HepG2 (cell line): ENCODE data around the gene CBY1. TPM values are rescaled to one million over a fixed set of nuclear protein-coding genes. Genes with fewer than 3 reads are reported as not detected.

Source experiments
- ARHGAP35 ChIP-seq: sonication (generic); formaldehyde crosslinking; IDR thresholded peaks from 2 replicates; pipeline ENCODE4 v1.9.0; 2022; ENCODE audit warnings: mild to moderate bottlenecking, inconsistent platforms, moderate library complexity, missing genetic modification reagents, borderline replicate concordance
- CREB1 ChIP-seq, 2 experiments: fragments of 450-650 bp in 1 of 2; IDR thresholded peaks; 2 replicates each; pipeline ENCODE4 v1.6.1; 2016 to 2017; ENCODE audit warnings: control low read depth in 1 of 2, mild to moderate bottlenecking in 1 of 2, missing compliant biosample characterization in 1 of 2, missing genetic modification characterization in 1 of 2
- NFAT5 ChIP-seq: sonication (generic); formaldehyde crosslinking; IDR thresholded peaks from 2 replicates; pipeline ENCODE4 v1.4.0; 2020; ENCODE audit warnings: missing genetic modification reagents
- NFYB ChIP-seq: sonication (generic); formaldehyde crosslinking; IDR thresholded peaks from 2 replicates; pipeline ENCODE4 v1.4.0; 2020; ENCODE audit warnings: missing genetic modification reagents
- ZBTB40 ChIP-seq, 2 experiments: fragments of 450-650 bp in 1 of 2; sonication (generic) in 1 of 2; formaldehyde crosslinking in 1 of 2; IDR thresholded peaks; 2 replicates each; pipeline versions ENCODE4 v1.6.1 to v1.8.0; 2016 to 2022; ENCODE audit warnings: antibody characterized with exemption in 1 of 2, mild to moderate bottlenecking in 1 of 2, missing genetic modification reagents in 1 of 2
- polyA plus RNA-seq, 8 experiments: library from polyadenylated mRNA; depleted of rRNA in 3 of 8; stranded (reverse) in 7 of 8; unstranded in 1 of 8; fragments of >200 nt; fragmentation: Illumina TruSeq in 4 of 8; extraction: Trizol in 4 of 8; gene quantifications; 2 replicates each; pipeline versions ENCODE4 v1.2.1 to v1.2.3, GENCODE V29; 2011 to 2016; ENCODE audit warnings: low read depth in 4 of 8, missing spikeins in 1 of 8, mixed read lengths in 1 of 8; ENCODE audit not compliant: insufficient read depth in 1 of 8
- total RNA-seq, 5 experiments: library from RNA; depleted of rRNA; stranded (reverse); fragments of >200 nt; fragmentation: Illumina TruSeq; extraction: Trizol; gene quantifications; 2 replicates each; pipeline ENCODE4 v1.2.3, GENCODE V29; 2016; ENCODE audit warnings: low read depth in 1 of 5

The CBY1 gene
- total and polyA plus RNA-seq, 2 of the 13 experiments (the other 11 are each of a cell fraction or from before 2014, with no cell fraction given): 19.7 to 20.3 TPM

- no peak for TF ChIP-seq ZBTB40 (IDR thresholded peaks at IDR 0.05)
- TF ChIP-seq ZBTB40 (CRISPR knock-in tag; IDR thresholded peaks at IDR 0.05): no peak
- peak; percentile 99 for TF ChIP-seq CREB1 (IDR thresholded peaks at IDR 0.05)
- TF ChIP-seq CREB1 (CRISPR knock-in tag; IDR thresholded peaks at IDR 0.05): peak; percentile 90
- TF ChIP-seq NFAT5 (CRISPR knock-in tag): no peak
- no peak; the same call in 1 of the 2 replicates for TF ChIP-seq NFYB (CRISPR knock-in tag)
- no peak; the same call in 1 of the 2 replicates for TF ChIP-seq ARHGAP35 (CRISPR knock-in tag)
Measured at GRCh38 chr22:38700789-38701628, 44.6 kb downstream of the CBY1 start, which contains the start of gene JOSD1 (continued).
